ENCODE data around the gene ZNF69. TPM values are rescaled to one million over a fixed set of nuclear protein-coding genes. Genes with fewer than 3 reads are reported as not detected.

Gene ZNF69
- total and polyA plus RNA-seq, 2 of the 4 experiments (the other 2 are of a cell fraction), result 2.7 to 12.0 TPM

GRCh38 chr19:11880598-11880997 is 7.0 kb upstream of the ZNF69 start:
- Histone ChIP-seq H3K18ac (ENCODE audit: low read depth, low read length) (no peak overlapping the region), H3K56ac (ENCODE audit: extremely low read depth, insufficient read depth, low read length) (no peak overlapping the region), H2BK20ac (ENCODE audit: low read depth, low read length) (no peak overlapping the region), H3K4ac (ENCODE audit: low read depth, low read length) (no peak overlapping the region), H4K20me1 (ENCODE audit: insufficient read depth, low read length) (no peaks in the 10 kb centered on the region), H2AFZ (replicated peaks; ENCODE audit: low read length, poor library complexity) (no peak overlapping the region), H3K27ac (ENCODE audit: insufficient read depth, low read length) (no peak overlapping the region), H3K36me3 (ENCODE audit: control insufficient read depth, insufficient read depth, low read length) (no peaks in the 10 kb centered on the region), H4K91ac (ENCODE audit: insufficient read depth, low read depth, low read length) (no peak overlapping the region), H4K8ac (ENCODE audit: low read depth in 2 of 2, low read length in 2 of 2) (no peak overlapping the region), H3K79me1 (ENCODE audit: low read depth in 1 of 2, low read length in 2 of 2) (no peaks in the 10 kb centered on the region), H3K9me1 (ENCODE audit: insufficient read depth, low read length) (no peaks in the 10 kb centered on the region), H3K9ac (ENCODE audit: low read depth, low read length) (no peak overlapping the region), H3K4me3 (ENCODE audit: insufficient read depth, low read depth, low read length) (no peak overlapping the region), H3K4me2 (ENCODE audit: low read depth, low read length) (no peak overlapping the region), H2AK9ac (replicated peaks; ENCODE audit: low read depth, low read length, poor library complexity) (no peak overlapping the region), H3K27me3 (ENCODE audit: control insufficient read depth, insufficient read depth, low read length) (no peaks in the 10 kb centered on the region), H2AK5ac (ENCODE audit: low read depth, low read length) (no peak overlapping the region), H4K5ac (ENCODE audit: low read depth, low read length) (no peak overlapping the region), H2BK120ac (ENCODE audit: low read depth, low read length) (no peak overlapping the region), H3K14ac (replicated peaks; ENCODE audit: low read depth, low read length) (no peak overlapping the region), H3K23ac (ENCODE audit: low read depth, low read length) (no peak overlapping the region), H2BK15ac (ENCODE audit: low read depth, low read length) (no peak overlapping the region), H3K9me3 (ENCODE audit: control insufficient read depth, insufficient read depth, low read length) (no peaks in the 10 kb centered on the region), H2BK5ac (ENCODE audit: low read depth, low read length, poor library complexity, severe bottlenecking) (no peak overlapping the region), H3K4me1 (ENCODE audit: control insufficient read depth, insufficient read depth, low read length) (no peaks in the 10 kb centered on the region)
- BruUV-seq (replicated peaks), result no TSS peak
- WGBS, 2 experiments (ENCODE audit: extremely low coverage in 2 of 2, insufficient read length in 1 of 2), result 100% methylated on average over 3 of the region's 12 CpGs; no CpG with 5 or more reads in 1 of the 2 experiments
- dilution Hi-C loops (cut with HindIII; ENCODE audit: low sequenced_read_pairs, unreplicated experiment) (no loop called here), in situ Hi-C loops (cut with MboI; ENCODE audit: low sequenced_read_pairs) (loop anchor here (5.0 kb wide), 1 partner anchor 262 kb away; the partner anchor contains the start of gene ZNF20), intact Hi-C loops (cut with micrococcal nuclease) (loop anchor here (5.0 kb wide), 2 partner anchors 83 to 792 kb away; partner anchors contain the start of gene ZNF491)
- DNase-seq (no peak), ATAC-seq (ENCODE audit: low read depth) (no peak)
- CTCF ChIA-PET, result interaction anchor here (1.5 kb wide), 1 partner anchor 108 kb away, joined by 3 read pairs; no protein-coding TSS in a partner anchor
- no peak for TF ChIP-seq RAD21 (IDR thresholded peaks at IDR 0.05; ENCODE audit: low read length)
- no peak for TF ChIP-seq RFX5 (IDR thresholded peaks at IDR 0.05; ENCODE audit: low read depth, low read length)
- TF ChIP-seq MAFK (IDR thresholded peaks at IDR 0.05; ENCODE audit: low read depth, low read length), result no peak
- TF ChIP-seq, protein P1, sequence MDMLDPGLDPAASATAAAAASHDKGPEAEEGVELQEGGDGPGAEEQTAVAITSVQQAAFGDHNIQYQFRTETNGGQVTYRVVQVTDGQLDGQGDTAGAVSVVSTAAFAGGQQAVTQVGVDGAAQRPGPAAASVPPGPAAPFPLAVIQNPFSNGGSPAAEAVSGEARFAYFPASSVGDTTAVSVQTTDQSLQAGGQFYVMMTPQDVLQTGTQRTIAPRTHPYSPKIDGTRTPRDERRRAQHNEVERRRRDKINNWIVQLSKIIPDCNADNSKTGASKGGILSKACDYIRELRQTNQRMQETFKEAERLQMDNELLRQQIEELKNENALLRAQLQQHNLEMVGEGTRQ (IDR thresholded peaks at IDR 0.05; ENCODE audit: low read depth, low read length), result no peak
- no peak for TF ChIP-seq RCOR1 (IDR thresholded peaks at IDR 0.05; ENCODE audit: insufficient replicate concordance, low read length)
- no peak for TF ChIP-seq NFE2L2 (IDR thresholded peaks at IDR 0.05; ENCODE audit: low read depth, low read length)
- no peak for TF ChIP-seq CEBPB (IDR thresholded peaks at IDR 0.05; ENCODE audit: low read depth, low read length)
- TF ChIP-seq, protein P2, sequence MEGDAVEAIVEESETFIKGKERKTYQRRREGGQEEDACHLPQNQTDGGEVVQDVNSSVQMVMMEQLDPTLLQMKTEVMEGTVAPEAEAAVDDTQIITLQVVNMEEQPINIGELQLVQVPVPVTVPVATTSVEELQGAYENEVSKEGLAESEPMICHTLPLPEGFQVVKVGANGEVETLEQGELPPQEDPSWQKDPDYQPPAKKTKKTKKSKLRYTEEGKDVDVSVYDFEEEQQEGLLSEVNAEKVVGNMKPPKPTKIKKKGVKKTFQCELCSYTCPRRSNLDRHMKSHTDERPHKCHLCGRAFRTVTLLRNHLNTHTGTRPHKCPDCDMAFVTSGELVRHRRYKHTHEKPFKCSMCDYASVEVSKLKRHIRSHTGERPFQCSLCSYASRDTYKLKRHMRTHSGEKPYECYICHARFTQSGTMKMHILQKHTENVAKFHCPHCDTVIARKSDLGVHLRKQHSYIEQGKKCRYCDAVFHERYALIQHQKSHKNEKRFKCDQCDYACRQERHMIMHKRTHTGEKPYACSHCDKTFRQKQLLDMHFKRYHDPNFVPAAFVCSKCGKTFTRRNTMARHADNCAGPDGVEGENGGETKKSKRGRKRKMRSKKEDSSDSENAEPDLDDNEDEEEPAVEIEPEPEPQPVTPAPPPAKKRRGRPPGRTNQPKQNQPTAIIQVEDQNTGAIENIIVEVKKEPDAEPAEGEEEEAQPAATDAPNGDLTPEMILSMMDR (conservative IDR thresholded peaks at IDR 0.05; ENCODE audit: low read depth, low read length), result no peak
- no peak for TF ChIP-seq MAZ (IDR thresholded peaks at IDR 0.05; ENCODE audit: borderline replicate concordance, low read depth, low read length)
- TF ChIP-seq FOS (IDR thresholded peaks at IDR 0.05; ENCODE audit: low read depth, low read length), result no peak
- no peak for TF ChIP-seq CHD1 (IDR thresholded peaks at IDR 0.05; ENCODE audit: low read depth, low read length)
- TF ChIP-seq SMC3 (IDR thresholded peaks at IDR 0.05; ENCODE audit: low read depth, low read length), result no peak
- TF ChIP-seq POLR2A (IDR thresholded peaks at IDR 0.05; ENCODE audit: low read depth, low read length), result no peak
- TF ChIP-seq BHLHE40 (IDR thresholded peaks at IDR 0.05; ENCODE audit: low read depth, low read length), result no peak
- TF ChIP-seq MXI1 (IDR thresholded peaks at IDR 0.05; ENCODE audit: borderline replicate concordance, low read depth, low read length), result no peak
- TF ChIP-seq, protein P3, sequence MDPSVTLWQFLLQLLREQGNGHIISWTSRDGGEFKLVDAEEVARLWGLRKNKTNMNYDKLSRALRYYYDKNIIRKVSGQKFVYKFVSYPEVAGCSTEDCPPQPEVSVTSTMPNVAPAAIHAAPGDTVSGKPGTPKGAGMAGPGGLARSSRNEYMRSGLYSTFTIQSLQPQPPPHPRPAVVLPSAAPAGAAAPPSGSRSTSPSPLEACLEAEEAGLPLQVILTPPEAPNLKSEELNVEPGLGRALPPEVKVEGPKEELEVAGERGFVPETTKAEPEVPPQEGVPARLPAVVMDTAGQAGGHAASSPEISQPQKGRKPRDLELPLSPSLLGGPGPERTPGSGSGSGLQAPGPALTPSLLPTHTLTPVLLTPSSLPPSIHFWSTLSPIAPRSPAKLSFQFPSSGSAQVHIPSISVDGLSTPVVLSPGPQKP (IDR thresholded peaks at IDR 0.05; ENCODE audit: borderline replicate concordance, low read depth, low read length), result no peak
- POLR2A ChIA-PET (ENCODE audit: unreplicated experiment), result no interaction called here
